ENCODE data around the gene OGFRL1.
A peak's percentile ranks its signal among the peaks of the same experiment; 100 is the strongest.

OGFRL1 gene

DNA sequence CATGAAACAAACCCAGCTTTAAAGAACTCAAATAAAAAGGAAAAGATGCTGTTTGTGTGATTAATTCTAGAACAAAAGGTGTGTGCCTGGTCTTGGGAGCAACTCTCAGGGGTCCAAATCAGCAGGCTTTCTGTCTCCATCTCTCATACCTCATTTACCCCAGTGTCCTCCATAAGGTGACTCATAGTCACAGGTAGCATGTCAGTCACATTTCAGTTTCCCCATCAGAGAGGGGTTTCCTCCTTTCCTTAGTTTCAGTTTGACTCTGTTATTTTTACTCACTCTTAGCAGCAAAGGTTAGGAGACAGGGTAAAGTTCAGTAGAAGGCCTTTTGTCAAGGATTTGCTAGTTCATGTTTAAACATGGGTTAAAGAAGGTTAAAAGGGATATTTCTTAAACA is 46.2 kb downstream of the OGFRL1 start:
- DNase-seq (ENCODE audit: low read depth): no peak

DNA sequence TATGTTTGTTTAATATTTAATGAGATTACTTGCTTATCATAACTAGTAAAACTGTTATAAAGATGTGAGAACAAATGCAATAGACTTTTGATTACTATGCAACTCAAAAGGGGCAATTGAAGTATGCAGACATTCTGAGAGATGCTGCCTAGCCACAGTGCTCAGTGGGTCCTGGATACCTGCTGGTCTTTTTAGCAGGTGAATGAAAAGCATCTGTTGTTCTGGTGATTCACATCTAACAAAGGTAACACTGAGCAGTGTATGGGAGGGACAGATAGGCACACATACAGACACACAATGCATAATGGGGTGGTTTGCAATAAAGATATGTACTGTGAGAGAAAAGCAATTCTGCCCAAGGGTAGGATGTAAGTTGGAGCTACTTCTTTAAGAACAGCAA is 46.9 kb downstream of the OGFRL1 start:
- no peak for DNase-seq (ENCODE audit: low read depth)

DNA sequence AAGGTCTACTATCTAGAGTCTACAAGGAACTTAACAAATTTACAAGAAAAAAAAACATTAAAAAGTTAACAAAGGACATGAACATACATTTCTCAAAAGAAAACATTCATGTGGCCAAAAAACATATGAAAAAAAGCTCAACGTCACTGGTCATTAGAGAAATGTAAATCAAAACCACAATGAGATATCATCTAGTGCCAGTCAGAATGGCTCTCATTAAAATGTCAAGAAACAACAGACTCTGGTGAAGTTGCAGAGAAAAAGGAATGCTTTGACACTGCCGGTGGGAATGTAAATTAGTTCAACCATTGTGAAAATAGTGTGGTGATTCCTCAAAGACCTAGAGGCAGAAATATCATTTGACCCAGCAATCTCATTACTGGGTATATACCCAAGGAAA is 48.3 kb downstream of the OGFRL1 start:
- DNase-seq (ENCODE audit: low read depth): no peak

DNA sequence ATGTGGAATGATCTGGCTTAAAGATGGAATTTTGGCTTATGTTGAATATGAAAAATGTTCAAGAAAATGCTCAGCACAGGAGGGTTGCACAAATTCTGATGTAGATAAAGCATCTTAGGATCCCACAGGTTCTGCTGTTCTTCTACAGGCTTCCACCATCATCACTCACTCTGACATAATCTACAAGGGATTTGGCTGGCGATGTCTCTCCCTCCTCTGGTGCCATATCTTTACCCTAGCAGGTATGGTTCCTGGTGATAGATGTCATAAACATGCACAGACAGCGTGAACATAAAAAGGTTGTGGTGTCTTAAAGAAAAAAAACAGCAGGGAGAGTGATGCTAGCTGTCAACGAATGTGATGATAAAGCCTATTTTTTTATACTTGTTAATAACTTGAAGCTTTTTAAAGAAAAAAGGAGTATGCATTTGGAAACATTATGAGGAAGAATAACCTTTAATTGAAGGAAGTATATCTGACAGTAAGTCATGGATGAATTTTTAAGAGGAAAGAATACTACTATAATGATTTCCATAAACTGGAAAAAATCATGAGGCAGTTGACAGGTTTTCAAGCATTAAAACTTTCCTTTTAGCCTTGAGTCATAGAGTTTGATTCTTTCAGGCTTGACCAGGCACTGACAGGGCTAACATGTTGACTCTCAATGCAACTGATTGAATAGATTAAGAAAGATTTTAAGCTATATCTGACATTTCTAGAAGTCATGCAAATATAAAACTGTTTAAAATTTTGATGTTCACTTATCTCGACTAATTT is 50.1 kb downstream of the OGFRL1 start:
- peak; percentile 92 for DNase-seq (ENCODE audit: low read depth)

DNA sequence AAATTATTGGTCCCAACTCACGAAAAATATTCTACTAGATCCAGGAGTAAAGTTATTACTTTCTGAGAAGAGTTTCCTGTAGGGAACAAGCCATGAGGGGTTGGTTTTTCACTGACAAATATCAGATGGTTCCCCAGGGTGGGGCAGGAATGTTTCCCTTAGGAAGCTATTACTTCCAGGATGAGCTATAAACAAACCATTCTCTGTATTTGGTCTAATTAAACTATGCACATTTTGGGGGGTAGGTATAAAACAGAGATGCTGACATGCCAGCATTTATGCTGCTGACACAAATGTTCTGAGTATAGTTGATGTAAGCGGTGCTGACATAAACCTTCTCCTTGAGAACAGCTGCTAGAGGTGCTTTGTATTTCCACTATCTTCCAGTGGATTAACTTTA is 54.2 kb downstream of the OGFRL1 start:
- no peak for DNase-seq (ENCODE audit: low read depth)

GRCh38 chr6:71345476-71346333 is 57.1 kb downstream of the OGFRL1 start:
- DNase-seq (ENCODE audit: low read depth): no peak

- DNase-seq (ENCODE audit: low read depth): no peak
Measured at GRCh38 chr6:71346334-71346694, 57.7 kb downstream of the OGFRL1 start.

DNA sequence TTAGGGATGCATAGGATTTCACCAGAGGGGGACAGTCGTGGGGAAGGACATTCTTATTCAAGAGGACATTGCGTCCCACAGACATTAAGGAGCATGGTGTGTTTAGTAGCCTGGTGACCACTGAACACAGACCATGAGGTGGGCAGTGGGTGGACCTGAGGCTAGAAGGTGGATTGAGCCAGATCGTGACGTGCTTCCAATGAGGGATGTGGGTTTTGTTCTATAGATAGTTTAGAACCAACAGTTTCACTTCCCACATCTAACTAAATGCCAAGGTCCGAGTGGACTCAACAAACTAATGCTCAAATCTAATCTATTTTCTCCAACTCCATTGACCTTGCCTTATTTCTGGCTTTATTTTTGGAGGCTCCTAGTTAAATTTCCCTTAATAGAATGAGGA is 58.5 kb downstream of the OGFRL1 start:
- no peak for DNase-seq (ENCODE audit: low read depth)

DNA sequence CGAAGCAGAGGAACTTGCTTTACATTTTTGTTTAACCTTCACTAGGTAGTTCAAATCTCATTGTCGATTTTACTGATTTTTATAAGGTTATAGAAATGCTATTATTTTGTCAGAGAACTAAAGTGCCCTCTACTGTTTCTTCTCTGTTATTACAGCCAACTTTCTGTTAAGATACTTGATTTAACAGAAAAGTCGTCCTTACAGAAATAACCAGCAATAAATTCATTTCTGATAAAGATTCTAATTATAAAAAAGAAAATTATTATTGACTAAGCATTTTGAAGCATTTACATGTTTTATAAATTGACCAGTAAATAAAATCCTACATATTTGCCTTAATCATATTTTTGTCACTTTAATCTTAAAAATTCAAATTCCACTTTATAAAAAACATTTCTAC is 60.8 kb downstream of the OGFRL1 start:
- peak; percentile 50 for DNase-seq (ENCODE audit: low read depth)

DNA sequence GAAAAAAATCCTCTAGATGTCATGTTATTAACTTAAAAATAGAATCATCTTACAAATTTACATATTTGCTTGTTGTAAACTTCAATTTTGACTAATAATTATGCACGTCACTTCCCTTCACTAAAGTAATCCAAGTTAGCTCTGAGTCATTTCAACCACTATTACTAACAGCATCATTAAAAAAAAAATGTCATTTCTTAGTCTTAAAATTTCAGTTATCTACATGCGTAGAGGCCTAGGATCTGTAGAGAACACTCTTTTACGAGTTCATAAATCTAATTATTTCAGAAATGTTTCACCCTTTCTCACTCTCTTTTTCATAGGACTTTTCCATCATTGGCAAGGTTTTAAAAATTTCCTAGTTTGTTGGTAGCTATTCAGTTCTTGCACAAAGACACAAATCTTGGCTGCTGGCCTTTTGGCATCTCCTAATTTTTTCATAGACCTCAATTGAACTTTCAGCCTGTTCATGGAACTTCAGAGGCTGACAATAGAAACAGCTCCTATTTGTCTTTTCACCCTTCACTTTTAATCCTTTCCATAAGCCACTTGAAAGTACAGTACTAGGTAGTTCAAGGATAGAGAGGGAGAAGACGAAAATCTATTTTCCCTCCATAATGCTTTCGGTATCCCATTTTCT is 61.5 kb downstream of the OGFRL1 start:
- DNase-seq (ENCODE audit: low read depth): peak; percentile 76

DNA sequence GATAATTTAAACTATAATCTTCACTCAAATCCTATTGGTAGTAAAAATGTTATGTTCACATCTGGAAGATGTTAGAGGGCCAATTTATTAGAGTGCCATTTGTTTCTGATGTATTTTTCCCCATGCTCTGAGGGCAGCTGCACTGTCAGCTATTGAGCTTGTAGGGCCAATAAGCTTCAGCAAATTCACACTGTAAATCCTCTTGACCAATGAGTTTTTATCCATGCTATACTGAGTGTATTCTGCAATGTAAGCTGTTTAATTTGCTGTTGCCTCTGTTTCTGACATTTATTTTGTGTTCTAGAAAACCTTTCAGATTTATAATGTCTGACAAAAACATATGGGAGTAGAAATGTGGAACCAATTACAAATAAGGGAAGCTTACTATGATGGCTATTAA is 62.6 kb downstream of the OGFRL1 start:
- DNase-seq (ENCODE audit: low read depth): no peak

All from amniotic epithelial cell (primary cell).